NCI-H1436 (cell line): ENCODE measurements around the gene IPO9.
A peak's percentile ranks its signal among the peaks of the same experiment; 100 is the strongest.

Source experiments
- DNase-seq: peaks from one replicate; lab custom pipeline; 2025; lab: John Stamatoyannopoulos, UW

The IPO9 gene

GRCh38 chr1:201906336-201906735 is 77.4 kb downstream of the IPO9 start:
- DNase-seq, result no peak

GRCh38 chr1:201907621-201908020 is 78.7 kb downstream of the IPO9 start:
- DNase-seq, result no peak

- DNase-seq, result no peak
These were observed 83.0 kb downstream of the IPO9 start for GRCh38 chr1:201911826-201912571.

GRCh38 chr1:201912832-201913231 is 83.9 kb downstream of the IPO9 start:
- no peak for DNase-seq

GRCh38 chr1:201914456-201915235 is 85.7 kb downstream of the IPO9 start:
- DNase-seq, result no peak

GRCh38 chr1:201916649-201917249 is 87.8 kb downstream of the IPO9 start:
- peak; percentile 6 for DNase-seq

- DNase-seq, result no peak
These were observed 88.5 kb downstream of the IPO9 start for GRCh38 chr1:201917362-201918033.

GRCh38 chr1:201918343-201918742 is 89.4 kb downstream of the IPO9 start:
- DNase-seq, result no peak

- DNase-seq, result no peak
These were observed 93.1 kb downstream of the IPO9 start for GRCh38 chr1:201921952-201922558.

GRCh38 chr1:201925301-201925567 is 96.3 kb downstream of the IPO9 start:
- DNase-seq, result no peak

GRCh38 chr1:201925981-201926645 is 97.2 kb downstream of the IPO9 start:
- no peak for DNase-seq

GRCh38 chr1:201928266-201928665 is 99.3 kb downstream of the IPO9 start:
- DNase-seq, result no peak

- no peak for DNase-seq
These were observed 101.2 kb downstream of the IPO9 start for GRCh38 chr1:201930137-201930536.

- DNase-seq, result no peak
These were observed 101.8 kb downstream of the IPO9 start for GRCh38 chr1:201930803-201931202.
